Panc1 (cell line): ENCODE data around the gene PCAT7. TPM values are rescaled to one million over a fixed set of nuclear protein-coding genes. Genes with fewer than 3 reads are reported as not detected.

Source experiments
- ATAC-seq: fragments of 200-7000 bp; cut with Tn5 transposase; 2 replicates; pipeline ENCODE4 v1.9.1; 2020; ENCODE audit warnings: mild to moderate bottlenecking, moderate library complexity
- BruUV-seq: library from RNA; stranded (reverse); fragments of 400-500 nt; replicated peaks from 2 replicates; lab custom pipeline; 2021; lab: Mats Ljungman, UMichigan
- CTCF ChIA-PET: fragments of 300-600 bp; sonication (Branson Sonifier 250); formaldehyde crosslinking; loops from one replicate; lab custom pipeline; 2022; ENCODE audit warnings: antibody characterized with exemption; lab: Charles Lee
- POLR2A ChIA-PET: fragments of 300-600 bp; sonication (Branson Sonifier 250); formaldehyde crosslinking; loops from one replicate; lab custom pipeline; 2022; ENCODE audit warnings: antibody characterized with exemption; lab: Charles Lee
- DNase-seq: peaks from one replicate; pipeline ENCODE4 v3.0.0-alpha.2; 2010; ENCODE audit warnings: low read depth, low spot score
- H3K27ac ChIP-seq: 2 replicates; pipeline ENCODE4 v1.5.1; 2011; ENCODE audit warnings: mild to moderate bottlenecking, low read length, inconsistent platforms
- H3K27me3 ChIP-seq: fragments of 200-500 bp; sonication (Bioruptor generic); 2 replicates; pipeline ENCODE4 v1.6.0; 2014; ENCODE audit warnings: low read length, inconsistent platforms; ENCODE audit not compliant: control insufficient read depth, insufficient read depth
- H3K36me3 ChIP-seq: fragments of 200-500 bp; sonication (Bioruptor generic); 2 replicates; pipeline ENCODE4 v1.5.1; 2014; ENCODE audit warnings: inconsistent platforms, mild to moderate bottlenecking, low read length, moderate library complexity; ENCODE audit not compliant: control insufficient read depth, insufficient read depth
- H3K4me1 ChIP-seq: 2 replicates; pipeline ENCODE4 v1.5.1; 2011; ENCODE audit warnings: inconsistent platforms, mild to moderate bottlenecking, low read length, moderate library complexity; ENCODE audit not compliant: control insufficient read depth, insufficient read depth
- H3K4me3 ChIP-seq, 2 experiments: 2 replicates each; pipeline ENCODE4 v1.5.1; 2011 to 2012; ENCODE audit warnings: low read depth in 2 of 2, low read length in 2 of 2, mild to moderate bottlenecking in 2 of 2, inconsistent platforms in 1 of 2, moderate library complexity in 1 of 2
- H3K9me3 ChIP-seq: fragments of 200-500 bp; sonication (Bioruptor generic); 2 replicates; pipeline ENCODE4 v1.5.1; 2014; ENCODE audit warnings: low read depth, mild to moderate bottlenecking, inconsistent platforms, low read length, moderate library complexity; ENCODE audit not compliant: control insufficient read depth, insufficient read depth
- POLR2AphosphoS5 ChIP-seq: IDR thresholded peaks from 2 replicates; pipeline ENCODE4 v1.6.1; 2012; ENCODE audit warnings: mild to moderate bottlenecking, low read depth, low read length, moderate library complexity
- SIN3A ChIP-seq: IDR thresholded peaks from 2 replicates; pipeline ENCODE4 v1.6.1; 2012; ENCODE audit warnings: low read depth, mild to moderate bottlenecking, low read length, moderate library complexity, borderline replicate concordance; ENCODE audit not compliant: insufficient read depth
- TCF7L2 ChIP-seq: IDR thresholded peaks from 2 replicates; pipeline ENCODE4 v1.6.1; 2011; ENCODE audit warnings: mild to moderate bottlenecking, low read depth, low read length, inconsistent platforms
- in situ Hi-C: cut with HindIII; loops from 2 replicates; pipeline ENCODE4 v1.10.0; 2016; ENCODE audit warnings: low sequenced_read_pairs, low pct_unique_long_range_greater_than_20kb
- intact Hi-C: fragments of 100-400 bp; cut with micrococcal nuclease; formaldehyde crosslinking; loops from one replicate; pipeline ENCODE4 v1.10.0; 2022; ENCODE audit not compliant: unreplicated experiment
- total RNA-seq: library from RNA; stranded (reverse); gene quantifications from one replicate; pipeline ENCODE4 v1.2.1, GENCODE V29; 2021; ENCODE audit not compliant: unreplicated experiment
- TF ChIP-seq, protein P1 (sequence below): fragments of 450-650 bp; IDR thresholded peaks from 2 replicates; pipeline ENCODE4 v1.5.1; 2017; ENCODE audit warnings: mild to moderate bottlenecking
- TF ChIP-seq, protein P2 (sequence below), 2 experiments: IDR thresholded peaks; 2 replicates each; pipeline ENCODE4 v1.6.1; 2011 to 2012; ENCODE audit warnings: low read depth in 2 of 2, control low read depth in 1 of 2, low read length in 1 of 2, mild to moderate bottlenecking in 1 of 2, moderate library complexity in 1 of 2; ENCODE audit not compliant: insufficient read depth in 1 of 2

PCAT7 gene
- total RNA-seq, 1 experiment from 2014 or later = 0.59 TPM

DNA sequence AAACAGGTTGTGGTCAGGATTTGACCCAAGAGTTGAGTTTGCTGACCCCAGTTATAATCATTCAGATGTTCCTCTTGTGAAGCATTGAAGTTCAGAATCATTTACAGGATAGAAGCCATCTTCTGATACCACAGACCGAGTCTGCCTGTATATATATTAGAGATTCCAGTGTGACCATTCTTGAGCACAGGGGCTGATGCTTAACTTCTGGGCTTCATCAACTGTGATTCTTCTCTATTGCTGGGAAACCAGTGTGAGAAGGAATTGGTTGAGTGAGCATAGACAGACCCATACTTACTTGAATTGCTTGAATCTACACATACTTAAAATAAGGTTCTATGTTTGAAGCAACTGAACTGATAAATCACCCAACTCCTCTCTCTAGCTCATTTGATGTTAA is 27.9 kb upstream of the PCAT7 start:
- Histone ChIP-seq H3K27me3 (no peaks in the 10 kb centered on the region), H3K4me3 (no peak overlapping the region), H3K27ac (no peak overlapping the region), H3K9me3 (no peaks in the 10 kb centered on the region), H3K36me3 (no peaks in the 10 kb centered on the region), H3K4me1 (no peaks in the 10 kb centered on the region)
- CTCF ChIA-PET = no interaction called here
- POLR2A ChIA-PET = no interaction called here
- DNase-seq = no peak
- TF ChIP-seq, protein P1, sequence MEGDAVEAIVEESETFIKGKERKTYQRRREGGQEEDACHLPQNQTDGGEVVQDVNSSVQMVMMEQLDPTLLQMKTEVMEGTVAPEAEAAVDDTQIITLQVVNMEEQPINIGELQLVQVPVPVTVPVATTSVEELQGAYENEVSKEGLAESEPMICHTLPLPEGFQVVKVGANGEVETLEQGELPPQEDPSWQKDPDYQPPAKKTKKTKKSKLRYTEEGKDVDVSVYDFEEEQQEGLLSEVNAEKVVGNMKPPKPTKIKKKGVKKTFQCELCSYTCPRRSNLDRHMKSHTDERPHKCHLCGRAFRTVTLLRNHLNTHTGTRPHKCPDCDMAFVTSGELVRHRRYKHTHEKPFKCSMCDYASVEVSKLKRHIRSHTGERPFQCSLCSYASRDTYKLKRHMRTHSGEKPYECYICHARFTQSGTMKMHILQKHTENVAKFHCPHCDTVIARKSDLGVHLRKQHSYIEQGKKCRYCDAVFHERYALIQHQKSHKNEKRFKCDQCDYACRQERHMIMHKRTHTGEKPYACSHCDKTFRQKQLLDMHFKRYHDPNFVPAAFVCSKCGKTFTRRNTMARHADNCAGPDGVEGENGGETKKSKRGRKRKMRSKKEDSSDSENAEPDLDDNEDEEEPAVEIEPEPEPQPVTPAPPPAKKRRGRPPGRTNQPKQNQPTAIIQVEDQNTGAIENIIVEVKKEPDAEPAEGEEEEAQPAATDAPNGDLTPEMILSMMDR = no peak
- TF ChIP-seq POLR2AphosphoS5 (no peak), SIN3A (no peak), TCF7L2 (no peak)
- TF ChIP-seq, protein P2, sequence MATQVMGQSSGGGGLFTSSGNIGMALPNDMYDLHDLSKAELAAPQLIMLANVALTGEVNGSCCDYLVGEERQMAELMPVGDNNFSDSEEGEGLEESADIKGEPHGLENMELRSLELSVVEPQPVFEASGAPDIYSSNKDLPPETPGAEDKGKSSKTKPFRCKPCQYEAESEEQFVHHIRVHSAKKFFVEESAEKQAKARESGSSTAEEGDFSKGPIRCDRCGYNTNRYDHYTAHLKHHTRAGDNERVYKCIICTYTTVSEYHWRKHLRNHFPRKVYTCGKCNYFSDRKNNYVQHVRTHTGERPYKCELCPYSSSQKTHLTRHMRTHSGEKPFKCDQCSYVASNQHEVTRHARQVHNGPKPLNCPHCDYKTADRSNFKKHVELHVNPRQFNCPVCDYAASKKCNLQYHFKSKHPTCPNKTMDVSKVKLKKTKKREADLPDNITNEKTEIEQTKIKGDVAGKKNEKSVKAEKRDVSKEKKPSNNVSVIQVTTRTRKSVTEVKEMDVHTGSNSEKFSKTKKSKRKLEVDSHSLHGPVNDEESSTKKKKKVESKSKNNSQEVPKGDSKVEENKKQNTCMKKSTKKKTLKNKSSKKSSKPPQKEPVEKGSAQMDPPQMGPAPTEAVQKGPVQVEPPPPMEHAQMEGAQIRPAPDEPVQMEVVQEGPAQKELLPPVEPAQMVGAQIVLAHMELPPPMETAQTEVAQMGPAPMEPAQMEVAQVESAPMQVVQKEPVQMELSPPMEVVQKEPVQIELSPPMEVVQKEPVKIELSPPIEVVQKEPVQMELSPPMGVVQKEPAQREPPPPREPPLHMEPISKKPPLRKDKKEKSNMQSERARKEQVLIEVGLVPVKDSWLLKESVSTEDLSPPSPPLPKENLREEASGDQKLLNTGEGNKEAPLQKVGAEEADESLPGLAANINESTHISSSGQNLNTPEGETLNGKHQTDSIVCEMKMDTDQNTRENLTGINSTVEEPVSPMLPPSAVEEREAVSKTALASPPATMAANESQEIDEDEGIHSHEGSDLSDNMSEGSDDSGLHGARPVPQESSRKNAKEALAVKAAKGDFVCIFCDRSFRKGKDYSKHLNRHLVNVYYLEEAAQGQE (IDR thresholded peaks at IDR 0.05; ENCODE audit: insufficient read depth in 1 of 2, low read depth in 2 of 2, low read length in 1 of 2) = no peak
- intact Hi-C loops (no loop called here), in situ Hi-C loops (no loop called here)
- no peak for ATAC-seq
- BruUV-seq = no TSS peak

DNA sequence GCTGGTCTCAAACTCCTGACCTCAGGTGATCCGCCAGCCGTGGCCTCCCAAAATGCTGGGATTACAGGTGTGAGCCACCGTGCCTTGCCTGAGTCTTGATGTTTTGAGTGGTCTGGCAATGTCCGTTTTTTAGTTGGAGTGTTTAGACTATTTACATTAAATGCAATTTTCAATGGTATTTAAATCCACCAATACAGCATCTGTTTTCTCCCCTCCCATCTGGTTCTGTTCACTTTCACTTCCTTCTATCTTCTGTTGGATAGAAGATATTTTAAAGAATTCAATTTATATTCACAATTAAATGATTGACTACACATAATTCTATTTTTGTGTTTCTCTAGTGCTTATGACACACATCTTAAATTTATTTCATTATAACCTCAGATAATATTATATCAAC is 26.0 kb upstream of the PCAT7 start:
- Histone ChIP-seq H3K36me3 (no peaks in the 10 kb centered on the region), H3K4me1 (no peaks in the 10 kb centered on the region), H3K4me3 (no peak overlapping the region), H3K9me3 (no peaks in the 10 kb centered on the region), H3K27ac (no peak overlapping the region), H3K27me3 (no peaks in the 10 kb centered on the region)
- intact Hi-C loops = no loop called here
- CTCF ChIA-PET = no interaction called here
- TF ChIP-seq POLR2AphosphoS5 (no peak), TCF7L2 (no peak), SIN3A (no peak)
- TF ChIP-seq, protein P2 (IDR thresholded peaks at IDR 0.05; ENCODE audit: insufficient read depth in 1 of 2, low read depth in 2 of 2, low read length in 1 of 2) = no peak
- TF ChIP-seq, protein P1 = no peak
- POLR2A ChIA-PET = no interaction called here
- no peak for ATAC-seq
- DNase-seq = no peak
- no TSS peak for BruUV-seq
- in situ Hi-C loops = no loop called here
